A375 (cell line): ENCODE data around the gene BOK. TPM values are rescaled to one million over a fixed set of nuclear protein-coding genes. Genes with fewer than 3 reads are reported as not detected.

Experiments
- small RNA-seq: library from RNA; depleted of rRNA; stranded (forward); fragments of <200 nt; gene quantifications from one replicate; pipeline ENCODE3, GENCODE V24; 2014
- total RNA-seq: library from RNA; depleted of rRNA; stranded (reverse); fragments of >200 nt; shearing (Covaris generic); gene quantifications from 2 replicates; pipeline ENCODE4 v1.2.3, GENCODE V29; 2014; rRNA removed

Gene BOK
- total RNA-seq: 5.1 and 8.0 TPM in 2 replicates

GRCh38 chr2:241558532-241559322 lies at the start of gene BOK:
BOK (plus strand) TSS chr2:241558745; CDS start chr2:241559484, 739 bp downstream.

Small RNA genes lying within 50 kb of the gene (small RNA-seq; reads per million reads assigned to genes)
- 0.33 reads per million for gene RNA5SP122

Other genes starting within 250 kb of the BOK start
- gene HDLBP, start 243.1 kb upstream of the BOK start, total RNA-seq: 326 and 357 TPM in 2 replicates
- 129 and 137 TPM in 2 replicates for gene SEPTIN2, start 242.8 kb upstream of the BOK start, total RNA-seq
- 27.8 and 28.4 TPM in 2 replicates for gene FARP2, start 202.5 kb upstream of the BOK start, total RNA-seq
- 91.4 and 92.6 TPM in 2 replicates for gene STK25, start 50.2 kb upstream of the BOK start, total RNA-seq
- 60.0 and 64.0 TPM in 2 replicates for gene THAP4, start 78.4 kb downstream of the BOK start, total RNA-seq
- gene ATG4B, start 78.9 kb downstream of the BOK start, total RNA-seq: 23.7 and 40.7 TPM in 2 replicates
- 52.4 and 56.2 TPM in 2 replicates for gene DTYMK, start 128.1 kb downstream of the BOK start, total RNA-seq
- 37.2 and 47.0 TPM in 2 replicates for gene ING5, start 143.3 kb downstream of the BOK start, total RNA-seq
- gene D2HGDH, start 175.9 kb downstream of the BOK start, total RNA-seq: 21.9 and 26.9 TPM in 2 replicates
- gene GAL3ST2, start 218.1 kb downstream of the BOK start, total RNA-seq: not detected in 2 replicates